ENCODE data around the gene AMMECR1L.

DNA sequence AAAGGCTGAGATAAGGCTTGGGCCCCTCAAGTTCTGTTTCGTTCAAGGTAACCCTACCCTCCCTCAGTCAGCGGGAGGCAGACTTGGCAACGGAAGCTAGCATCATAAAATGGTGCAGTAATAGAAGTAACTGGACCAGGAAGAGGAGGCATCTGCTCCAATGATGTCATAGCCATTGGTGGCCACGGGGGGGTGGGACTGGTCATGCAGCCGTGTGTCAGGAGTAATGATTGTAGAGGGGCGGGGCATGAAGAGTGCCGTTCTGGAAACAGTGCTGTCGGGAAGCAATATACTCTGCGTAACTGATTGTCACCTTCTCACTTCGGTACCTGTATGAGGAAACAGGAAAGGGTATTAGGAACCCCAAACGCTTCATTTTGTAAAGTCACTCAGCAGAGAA lies 20.9 kb downstream of the AMMECR1L start:
- TF ChIP-seq POLR2A (IDR thresholded peaks at IDR 0.05): no peak
- TF ChIP-seq, protein P1, sequence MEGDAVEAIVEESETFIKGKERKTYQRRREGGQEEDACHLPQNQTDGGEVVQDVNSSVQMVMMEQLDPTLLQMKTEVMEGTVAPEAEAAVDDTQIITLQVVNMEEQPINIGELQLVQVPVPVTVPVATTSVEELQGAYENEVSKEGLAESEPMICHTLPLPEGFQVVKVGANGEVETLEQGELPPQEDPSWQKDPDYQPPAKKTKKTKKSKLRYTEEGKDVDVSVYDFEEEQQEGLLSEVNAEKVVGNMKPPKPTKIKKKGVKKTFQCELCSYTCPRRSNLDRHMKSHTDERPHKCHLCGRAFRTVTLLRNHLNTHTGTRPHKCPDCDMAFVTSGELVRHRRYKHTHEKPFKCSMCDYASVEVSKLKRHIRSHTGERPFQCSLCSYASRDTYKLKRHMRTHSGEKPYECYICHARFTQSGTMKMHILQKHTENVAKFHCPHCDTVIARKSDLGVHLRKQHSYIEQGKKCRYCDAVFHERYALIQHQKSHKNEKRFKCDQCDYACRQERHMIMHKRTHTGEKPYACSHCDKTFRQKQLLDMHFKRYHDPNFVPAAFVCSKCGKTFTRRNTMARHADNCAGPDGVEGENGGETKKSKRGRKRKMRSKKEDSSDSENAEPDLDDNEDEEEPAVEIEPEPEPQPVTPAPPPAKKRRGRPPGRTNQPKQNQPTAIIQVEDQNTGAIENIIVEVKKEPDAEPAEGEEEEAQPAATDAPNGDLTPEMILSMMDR (IDR thresholded peaks at IDR 0.05 in 4 of 5, conservative IDR thresholded peaks at IDR 0.05 in 1 of 5): no peak
